Epithelial cell of prostate (primary cell): ENCODE results near the gene EIF2B1.
"Not testable (repeated sequence)": the region's sequence is repeated elsewhere in the genome, so short reads cannot be mapped to it uniquely, and the experiment has no call there.

Experiments used
- DNase-seq: peaks from one replicate; pipeline ENCODE4 v3.0.0-alpha.2; 2011; ENCODE audit warnings: low read depth, low spot score
- H3K27ac ChIP-seq: fragments of 450-650 bp; 2 replicates; pipeline ENCODE4 v1.5.1; 2017; ENCODE audit warnings: mild to moderate bottlenecking

Gene EIF2B1

GRCh38 chr12:123621619-123622530 lies 11.6 kb downstream of the EIF2B1 start:
- H3K27ac ChIP-seq = peak overlapping the region; percentile 83
- peak; percentile 65 for DNase-seq

- peak overlapping the region; percentile 83 for H3K27ac ChIP-seq
- DNase-seq = no peak
Observed at GRCh38 chr12:123621101-123621500, 12.4 kb downstream of the EIF2B1 start.

- DNase-seq = no peak
- H3K27ac ChIP-seq = no peak overlapping the region
Observed at GRCh38 chr12:123617580-123617979, 15.9 kb downstream of the EIF2B1 start.

- no peak for DNase-seq
- H3K27ac ChIP-seq = no peak overlapping the region
Observed at GRCh38 chr12:123617144-123617543, 16.3 kb downstream of the EIF2B1 start.

GRCh38 chr12:123614531-123614930 lies 19.0 kb downstream of the EIF2B1 start:
- H3K27ac ChIP-seq = no peak overlapping the region
- no peak for DNase-seq

- H3K27ac ChIP-seq = no peak overlapping the region
- DNase-seq = no peak
Observed at GRCh38 chr12:123614110-123614509, 19.4 kb downstream of the EIF2B1 start.

GRCh38 chr12:123608182-123608581 lies 25.3 kb downstream of the EIF2B1 start:
- no peak for DNase-seq
- no peak overlapping the region for H3K27ac ChIP-seq

- DNase-seq = no peak
- no peak overlapping the region for H3K27ac ChIP-seq
Observed at GRCh38 chr12:123607756-123608155, 25.7 kb downstream of the EIF2B1 start.

GRCh38 chr12:123603495-123603894 lies 30.0 kb downstream of the EIF2B1 start:
- not testable (repeated sequence) for H3K27ac ChIP-seq, DNase-seq

GRCh38 chr12:123602651-123603195 lies 30.8 kb downstream of the EIF2B1 start:
- no peak for DNase-seq
- peak overlapping the region; percentile 51 for H3K27ac ChIP-seq

GRCh38 chr12:123601602-123602489 lies 31.6 kb downstream of the EIF2B1 start, which contains the start of gene DDX55:
Gene DDX55 (plus strand): TSS chr12:123602099. CDS start chr12:123602149, 50 bp downstream.
- H3K27ac ChIP-seq = peak within 1 kb of the TSS; percentile 51
- DNase-seq = peak; percentile 48

GRCh38 chr12:123599721-123600120 lies 33.8 kb downstream of the EIF2B1 start:
- no peak for DNase-seq

GRCh38 chr12:123599310-123599709 lies 34.2 kb downstream of the EIF2B1 start:
- DNase-seq = no peak
- H3K27ac ChIP-seq = no peak overlapping the region

More at GRCh38 chr12:123599721-123600120, 33.8 kb downstream of the EIF2B1 start:
- H3K27ac ChIP-seq = no peak overlapping the region

- no peak overlapping the region for H3K27ac ChIP-seq
- no peak for DNase-seq
Observed at GRCh38 chr12:123598522-123598921, 35.0 kb downstream of the EIF2B1 start.

GRCh38 chr12:123597100-123597499 lies 36.4 kb downstream of the EIF2B1 start:
- DNase-seq = no peak
- no peak overlapping the region for H3K27ac ChIP-seq

GRCh38 chr12:123595729-123596128 lies 37.8 kb downstream of the EIF2B1 start:
- DNase-seq = no peak
- H3K27ac ChIP-seq = no peak overlapping the region

GRCh38 chr12:123591702-123592481 lies 41.6 kb downstream of the EIF2B1 start:
- H3K27ac ChIP-seq = no peak overlapping the region
- no peak for DNase-seq

- peak overlapping the region; percentile 92 for H3K27ac ChIP-seq
- DNase-seq = no peak
Observed at GRCh38 chr12:123580772-123581171, 52.7 kb downstream of the EIF2B1 start.

GRCh38 chr12:123578829-123579228 lies 54.7 kb downstream of the EIF2B1 start:
- not testable (repeated sequence) for H3K27ac ChIP-seq, DNase-seq

GRCh38 chr12:123578243-123578642 lies 55.2 kb downstream of the EIF2B1 start:
- H3K27ac ChIP-seq = no peak overlapping the region
- DNase-seq = no peak
